K562 (cell line): ENCODE data around the gene OR2B2. TPM values are rescaled to one million over a fixed set of nuclear protein-coding genes. Genes with fewer than 3 reads are reported as not detected.

Experiments used
- ARNT ChIP-seq, 2 experiments: fragments of 450-650 bp; IDR thresholded peaks; 2 replicates each; pipeline ENCODE4 v1.6.1; 2016; ENCODE audit warnings: mild to moderate bottlenecking in 1 of 2
- ATF1 ChIP-seq, 2 experiments: fragments of 450-650 bp in 1 of 2; IDR thresholded peaks; 2 replicates each; pipeline ENCODE4 v1.6.1; 2016; ENCODE audit warnings: missing compliant biosample characterization in 1 of 2, missing genetic modification characterization in 1 of 2
- BRCA1 ChIP-seq, 2 experiments: fragments of 450-650 bp in 1 of 2; sonication (generic) in 1 of 2; formaldehyde crosslinking in 1 of 2; IDR thresholded peaks; 2 replicates each; pipeline versions ENCODE4 v1.5.0 to v1.6.1; 2017 to 2020; ENCODE audit warnings: mild to moderate bottlenecking in 1 of 2, missing genetic modification reagents in 1 of 2
- CBX2 ChIP-seq: fragments of 200-600 bp; sonication (generic); IDR thresholded peaks from one replicate; pipeline ENCODE4 v1.6.1; 2012; ENCODE audit warnings: mild to moderate bottlenecking, low read length, inconsistent platforms; ENCODE audit not compliant: insufficient read depth, poor library complexity, severe bottlenecking
- DNMT1 ChIP-seq: fragments of 450-650 bp; IDR thresholded peaks from 2 replicates; pipeline ENCODE4 v1.6.1; 2016; ENCODE audit warnings: antibody characterized with exemption, mild to moderate bottlenecking
- ERF ChIP-seq: fragments of 450-650 bp; formaldehyde crosslinking; IDR thresholded peaks from 2 replicates; pipeline ENCODE4 v1.4.0; 2020; ENCODE audit warnings: mild to moderate bottlenecking, mixed read lengths
- FOS ChIP-seq: IDR thresholded peaks from 3 replicates; pipeline ENCODE4 v1.6.1; 2011; ENCODE audit not compliant: insufficient read length; ENCODE audit errors: extremely low read depth
- HDAC1 ChIP-seq, 2 experiments: fragments of 450-650 bp; IDR thresholded peaks; 2 replicates each; pipeline ENCODE4 v1.6.1; 2016 to 2017; ENCODE audit warnings: inconsistent platforms in 1 of 2, mild to moderate bottlenecking in 1 of 2, moderate library complexity in 1 of 2
- MCM2 ChIP-seq: fragments of 450-650 bp; IDR thresholded peaks from 2 replicates; pipeline ENCODE4 v1.6.1; 2017; ENCODE audit warnings: low read depth, mild to moderate bottlenecking
- MTA2 ChIP-seq: fragments of 450-650 bp; IDR thresholded peaks from 2 replicates; pipeline ENCODE4 v1.6.1; 2016; ENCODE audit warnings: low read depth
- NFYB ChIP-seq: IDR thresholded peaks from 2 replicates; pipeline ENCODE4 v1.6.1; 2011; ENCODE audit warnings: mild to moderate bottlenecking, moderate library complexity; ENCODE audit not compliant: insufficient read length; ENCODE audit errors: extremely low read depth
- PML ChIP-seq: IDR thresholded peaks from 2 replicates; pipeline ENCODE4 v1.6.1; 2012; ENCODE audit warnings: low read length, inconsistent platforms
- PTTG1 ChIP-seq: fragments of 450-650 bp; IDR thresholded peaks from 2 replicates; pipeline ENCODE4 v1.6.1; 2016; ENCODE audit warnings: low read depth, mild to moderate bottlenecking, missing genetic modification characterization, missing compliant biosample characterization
- RUNX1 ChIP-seq: sonication (generic); IDR thresholded peaks from 2 replicates; pipeline ENCODE4 v1.6.1; 2016; ENCODE audit warnings: antibody characterized with exemption, low read depth
- SIRT6 ChIP-seq: IDR thresholded peaks from one replicate; pipeline ENCODE4 v1.6.1; 2012; ENCODE audit warnings: low read depth, mild to moderate bottlenecking, control low read depth, inconsistent platforms, low read length, moderate library complexity
- SMAD4 ChIP-seq: fragments of 250-450 bp; sonication (Bioruptor Pico); conservative IDR thresholded peaks from 2 replicates; pipeline ENCODE4 v1.8.0; 2021; ENCODE audit warnings: inconsistent platforms, mild to moderate bottlenecking, moderate library complexity
- SREBF2 ChIP-seq: sonication (generic); formaldehyde crosslinking; IDR thresholded peaks from 2 replicates; pipeline ENCODE4 v1.4.0; 2020; ENCODE audit warnings: mild to moderate bottlenecking, missing genetic modification reagents
- SRSF7 ChIP-seq: fragments of 200-400 bp; formaldehyde crosslinking; optimal IDR thresholded peaks from 2 replicates; pipeline ENCODE3; 2017; ENCODE audit warnings: mild to moderate bottlenecking, low read depth, low read length
- TARDBP ChIP-seq: fragments of 450-650 bp; IDR thresholded peaks from 2 replicates; pipeline ENCODE4 v1.6.1; 2016
- ZBED1 ChIP-seq: IDR thresholded peaks from 2 replicates; pipeline ENCODE4 v1.6.1; 2014
- ZKSCAN8 ChIP-seq: fragments of 200-800 bp; sonication (Bioruptor generic); IDR thresholded peaks from 2 replicates; pipeline ENCODE4 v1.6.1; 2016; ENCODE audit warnings: missing genetic modification characterization, missing compliant biosample characterization
- ZNF444 ChIP-seq: fragments of 250-450 bp; sonication (Bioruptor Pico); IDR thresholded peaks from 2 replicates; pipeline ENCODE4 v1.4.0; 2020; ENCODE audit warnings: mild to moderate bottlenecking, moderate library complexity
- polyA plus RNA-seq, 8 experiments: library from polyadenylated mRNA; depleted of rRNA in 4 of 8; stranded (reverse) in 5 of 8; unstranded in 3 of 8; fragments of >200 nt; fragmentation: Nextera tagmentation in 2 of 8; fragmentation: Illumina TruSeq in 1 of 8; extraction: Ambion mirVana in 2 of 8; extraction: Trizol in 1 of 8; gene quantifications; 2 replicates each; pipeline versions ENCODE4 v1.2.1 to v1.2.3, GENCODE V29; 2011 to 2014; ENCODE audit warnings: inconsistent platforms in 1 of 8, missing spikeins in 1 of 8
- total RNA-seq, 7 experiments: library from RNA; depleted of rRNA in 6 of 7; stranded (reverse); fragments of >200 nt in 6 of 7; fragmentation: Illumina TruSeq in 2 of 7; extraction: Trizol in 2 of 7; gene quantifications; 2 replicates each; pipeline versions ENCODE4 v1.2.1 to v1.2.3, GENCODE V29; 2011 to 2021; ENCODE audit warnings: low replicate concordance in 1 of 7
- TF ChIP-seq, protein P1 (sequence below): fragments of 250-450 bp; sonication (Bioruptor Pico); IDR thresholded peaks from 2 replicates; pipeline ENCODE4 v1.9.0; 2021; ENCODE audit warnings: mild to moderate bottlenecking, inconsistent platforms
- TF ChIP-seq, protein P2 (sequence below): fragments of 450-650 bp; IDR thresholded peaks from 2 replicates; pipeline ENCODE4 v1.6.1; 2016; ENCODE audit warnings: borderline replicate concordance
- TF ChIP-seq, protein P3 (sequence below), 2 experiments: fragments of 200-800 bp in 1 of 2; sonication (Bioruptor generic) in 1 of 2; sonication (generic) in 1 of 2; formaldehyde crosslinking in 1 of 2; IDR thresholded peaks in 1 of 2; conservative IDR thresholded peaks in 1 of 2; 2 replicates each; pipeline versions ENCODE4 v1.5.0 to v1.6.1; 2016 to 2020; ENCODE audit warnings: missing compliant biosample characterization in 1 of 2, missing genetic modification characterization in 1 of 2, missing genetic modification reagents in 1 of 2

OR2B2 gene
- total and polyA plus RNA-seq, 9 of the 15 experiments (the other 6 are each of a cell fraction or from before 2014, with no cell fraction given): 0.24 TPM; not detected in 8

DNA sequence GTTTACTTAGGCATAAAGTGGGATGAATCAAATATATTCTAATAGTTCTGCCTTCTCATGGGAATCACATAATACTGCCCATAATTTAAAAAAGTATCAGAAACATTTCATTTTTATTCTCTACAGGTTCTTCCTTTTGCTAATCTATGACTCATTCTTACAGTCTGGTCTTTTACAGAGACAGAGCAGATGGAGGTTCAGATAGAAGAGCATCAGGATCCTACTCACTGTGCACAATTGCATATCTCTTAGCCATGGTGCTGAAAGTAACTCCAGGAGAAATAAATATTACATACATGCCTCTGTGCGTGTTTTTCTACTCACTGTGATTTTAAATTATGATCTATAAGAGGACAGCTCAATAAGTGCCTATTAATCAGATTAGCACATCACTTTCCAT lies 28.6 kb upstream of the OR2B2 start (continued):
- no peak for TF ChIP-seq RUNX1
- TF ChIP-seq NFYB: no peak
- no peak for TF ChIP-seq ZBED1
- TF ChIP-seq DNMT1: no peak
- TF ChIP-seq, protein P1, sequence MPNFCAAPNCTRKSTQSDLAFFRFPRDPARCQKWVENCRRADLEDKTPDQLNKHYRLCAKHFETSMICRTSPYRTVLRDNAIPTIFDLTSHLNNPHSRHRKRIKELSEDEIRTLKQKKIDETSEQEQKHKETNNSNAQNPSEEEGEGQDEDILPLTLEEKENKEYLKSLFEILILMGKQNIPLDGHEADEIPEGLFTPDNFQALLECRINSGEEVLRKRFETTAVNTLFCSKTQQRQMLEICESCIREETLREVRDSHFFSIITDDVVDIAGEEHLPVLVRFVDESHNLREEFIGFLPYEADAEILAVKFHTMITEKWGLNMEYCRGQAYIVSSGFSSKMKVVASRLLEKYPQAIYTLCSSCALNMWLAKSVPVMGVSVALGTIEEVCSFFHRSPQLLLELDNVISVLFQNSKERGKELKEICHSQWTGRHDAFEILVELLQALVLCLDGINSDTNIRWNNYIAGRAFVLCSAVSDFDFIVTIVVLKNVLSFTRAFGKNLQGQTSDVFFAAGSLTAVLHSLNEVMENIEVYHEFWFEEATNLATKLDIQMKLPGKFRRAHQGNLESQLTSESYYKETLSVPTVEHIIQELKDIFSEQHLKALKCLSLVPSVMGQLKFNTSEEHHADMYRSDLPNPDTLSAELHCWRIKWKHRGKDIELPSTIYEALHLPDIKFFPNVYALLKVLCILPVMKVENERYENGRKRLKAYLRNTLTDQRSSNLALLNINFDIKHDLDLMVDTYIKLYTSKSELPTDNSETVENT: no peak
- TF ChIP-seq TARDBP: no peak
- peak in 1 of 2 experiments; percentile 16; a peak in 1 of 4 replicates for TF ChIP-seq HDAC1 (IDR thresholded peaks at IDR 0.05)
- TF ChIP-seq ZKSCAN8: no peak
- no peak for TF ChIP-seq ARNT (IDR thresholded peaks at IDR 0.05)
- TF ChIP-seq ERF (CRISPR knock-in tag): no peak
- TF ChIP-seq, protein P2, sequence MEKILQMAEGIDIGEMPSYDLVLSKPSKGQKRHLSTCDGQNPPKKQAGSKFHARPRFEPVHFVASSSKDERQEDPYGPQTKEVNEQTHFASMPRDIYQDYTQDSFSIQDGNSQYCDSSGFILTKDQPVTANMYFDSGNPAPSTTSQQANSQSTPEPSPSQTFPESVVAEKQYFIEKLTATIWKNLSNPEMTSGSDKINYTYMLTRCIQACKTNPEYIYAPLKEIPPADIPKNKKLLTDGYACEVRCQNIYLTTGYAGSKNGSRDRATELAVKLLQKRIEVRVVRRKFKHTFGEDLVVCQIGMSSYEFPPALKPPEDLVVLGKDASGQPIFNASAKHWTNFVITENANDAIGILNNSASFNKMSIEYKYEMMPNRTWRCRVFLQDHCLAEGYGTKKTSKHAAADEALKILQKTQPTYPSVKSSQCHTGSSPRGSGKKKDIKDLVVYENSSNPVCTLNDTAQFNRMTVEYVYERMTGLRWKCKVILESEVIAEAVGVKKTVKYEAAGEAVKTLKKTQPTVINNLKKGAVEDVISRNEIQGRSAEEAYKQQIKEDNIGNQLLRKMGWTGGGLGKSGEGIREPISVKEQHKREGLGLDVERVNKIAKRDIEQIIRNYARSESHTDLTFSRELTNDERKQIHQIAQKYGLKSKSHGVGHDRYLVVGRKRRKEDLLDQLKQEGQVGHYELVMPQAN: no peak
- TF ChIP-seq PML: peak; percentile 70
- peak; percentile 29 for TF ChIP-seq FOS
- TF ChIP-seq SMAD4 (CRISPR knock-in tag): peak; percentile 74
- TF ChIP-seq BRCA1 (IDR thresholded peaks at IDR 0.05): no peak
- no peak for TF ChIP-seq BRCA1 (CRISPR knock-in tag; IDR thresholded peaks at IDR 0.05)
- TF ChIP-seq SREBF2 (CRISPR knock-in tag): no peak
- peak; percentile 65 for TF ChIP-seq MTA2
- TF ChIP-seq SRSF7: no peak
- TF ChIP-seq PTTG1 (tag): no peak
- no peak for TF ChIP-seq SIRT6
- TF ChIP-seq, protein P3, sequence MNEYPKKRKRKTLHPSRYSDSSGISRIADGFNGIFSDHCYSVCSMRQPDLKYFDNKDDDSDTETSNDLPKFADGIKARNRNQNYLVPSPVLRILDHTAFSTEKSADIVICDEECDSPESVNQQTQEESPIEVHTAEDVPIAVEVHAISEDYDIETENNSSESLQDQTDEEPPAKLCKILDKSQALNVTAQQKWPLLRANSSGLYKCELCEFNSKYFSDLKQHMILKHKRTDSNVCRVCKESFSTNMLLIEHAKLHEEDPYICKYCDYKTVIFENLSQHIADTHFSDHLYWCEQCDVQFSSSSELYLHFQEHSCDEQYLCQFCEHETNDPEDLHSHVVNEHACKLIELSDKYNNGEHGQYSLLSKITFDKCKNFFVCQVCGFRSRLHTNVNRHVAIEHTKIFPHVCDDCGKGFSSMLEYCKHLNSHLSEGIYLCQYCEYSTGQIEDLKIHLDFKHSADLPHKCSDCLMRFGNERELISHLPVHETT (CRISPR knock-in tag; conservative IDR thresholded peaks at IDR 0.05 in 1 of 2, IDR thresholded peaks at IDR 0.05 in 1 of 2): peak in 1 of 2 experiments; percentile 34; a peak in 1 of 4 replicates
- TF ChIP-seq CBX2: no peak
- TF ChIP-seq ZNF444: no peak
- TF ChIP-seq ATF1 (CRISPR knock-in tag; IDR thresholded peaks at IDR 0.05): no peak
- no peak for TF ChIP-seq ATF1 (tag; IDR thresholded peaks at IDR 0.05)
- no peak for TF ChIP-seq MCM2
